ENCODE measurements around the gene GSTA2. TPM values are rescaled to one million over a fixed set of nuclear protein-coding genes. Genes with fewer than 3 reads are reported as not detected.
"Not testable (repeated sequence)": the region's sequence is repeated elsewhere in the genome, so short reads cannot be mapped to it uniquely, and the experiment has no call there.

The GSTA2 gene
- polyA plus RNA-seq, 3 donors from 2014 or later = not detected

- not testable (repeated sequence) for H3K27ac Mint-ChIP-seq, DNase-seq, H3K9me3 Mint-ChIP-seq, H3K36me3 Mint-ChIP-seq, H3K4me1 Mint-ChIP-seq, H3K4me3 Mint-ChIP-seq
- peaks cover 3 to 13% (median 8%) of the 10 kb centered on the region in 3 donors for H3K27me3 Mint-ChIP-seq (ENCODE audit: low read depth in 3 of 3)
Measured at GRCh38 chr6:52747301-52747700, 16.0 kb downstream of the GSTA2 start.

- Mint-ChIP-seq H3K4me3 (no peak overlapping the region), H3K9me3 (peaks cover 0 to 3% (median 0%) of the 10 kb centered on the region in 6 donors), H3K27ac (no peak overlapping the region), H3K36me3 (no peaks in the 10 kb centered on the region), H3K27me3 (ENCODE audit: low read depth in 3 of 3) (peaks cover 0 to 15% (median 6%) of the 10 kb centered on the region in 3 donors), H3K4me1 (no peaks in the 10 kb centered on the region)
- no peak for DNase-seq
Measured at GRCh38 chr6:52746213-52746612, 17.1 kb downstream of the GSTA2 start.

- H3K36me3 Mint-ChIP-seq = no peaks in the 10 kb centered on the region
- no peak for DNase-seq
- H3K4me1 Mint-ChIP-seq = no peaks in the 10 kb centered on the region
- no peak overlapping the region for H3K27ac Mint-ChIP-seq
- H3K4me3 Mint-ChIP-seq = no peak overlapping the region
- H3K9me3 Mint-ChIP-seq = peaks cover 0 to 2% (median 0%) of the 10 kb centered on the region in 6 donors
- H3K27me3 Mint-ChIP-seq (ENCODE audit: low read depth in 3 of 3) = peaks cover 0 to 11% (median 6%) of the 10 kb centered on the region in 3 donors
Measured at GRCh38 chr6:52745764-52746201, 17.5 kb downstream of the GSTA2 start.

GRCh38 chr6:52741872-52742271, 21.4 kb downstream of the GSTA2 start:
- H3K4me3 Mint-ChIP-seq = no peak overlapping the region
- no peaks in the 10 kb centered on the region for H3K4me1 Mint-ChIP-seq
- no peak for DNase-seq
- H3K9me3 Mint-ChIP-seq = peaks cover 0 to 4% (median 0%) of the 10 kb centered on the region in 6 donors
- H3K27ac Mint-ChIP-seq = no peak overlapping the region
- H3K27me3 Mint-ChIP-seq (ENCODE audit: low read depth in 3 of 3) = peaks cover 3 to 13% (median 7%) of the 10 kb centered on the region in 3 donors
- no peaks in the 10 kb centered on the region for H3K36me3 Mint-ChIP-seq

- no peak overlapping the region for H3K27ac Mint-ChIP-seq
- peaks cover 3 to 13% (median 7%) of the 10 kb centered on the region in 3 donors for H3K27me3 Mint-ChIP-seq (ENCODE audit: low read depth in 3 of 3)
- no peak overlapping the region for H3K4me3 Mint-ChIP-seq
- no peaks in the 10 kb centered on the region for H3K4me1 Mint-ChIP-seq
- no peak for DNase-seq
- H3K36me3 Mint-ChIP-seq = no peaks in the 10 kb centered on the region
- peaks cover 0 to 4% (median 0%) of the 10 kb centered on the region in 6 donors for H3K9me3 Mint-ChIP-seq
Measured at GRCh38 chr6:52739627-52740026, 23.6 kb downstream of the GSTA2 start.

DNA sequence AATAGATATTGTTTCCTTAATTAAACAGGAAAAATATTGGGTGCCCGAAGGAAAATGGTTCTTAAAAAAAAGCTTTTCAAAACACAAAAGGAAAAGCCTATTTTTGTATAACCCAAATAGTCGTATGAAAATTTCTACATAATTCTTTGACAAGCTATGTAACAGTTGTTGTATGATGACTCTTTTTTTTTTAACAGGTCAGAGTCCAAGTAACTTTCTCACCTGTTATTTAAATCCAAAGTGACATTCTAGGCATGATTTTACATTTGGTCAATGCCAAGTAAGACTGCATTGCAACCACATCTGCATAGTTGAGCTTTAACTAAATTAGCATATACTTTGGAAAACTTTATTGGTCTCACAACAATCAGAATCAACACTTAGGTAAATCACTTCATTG, 24.1 kb downstream of the GSTA2 start:
- peaks cover 0 to 3% (median 0%) of the 10 kb centered on the region in 6 donors for H3K9me3 Mint-ChIP-seq
- DNase-seq = no peak
- peaks cover 3 to 9% (median 7%) of the 10 kb centered on the region in 3 donors for H3K27me3 Mint-ChIP-seq (ENCODE audit: low read depth in 3 of 3)
- H3K4me1 Mint-ChIP-seq = no peaks in the 10 kb centered on the region
- no peaks in the 10 kb centered on the region for H3K36me3 Mint-ChIP-seq
- no peak overlapping the region for H3K27ac Mint-ChIP-seq
- H3K4me3 Mint-ChIP-seq = no peak overlapping the region

DNA sequence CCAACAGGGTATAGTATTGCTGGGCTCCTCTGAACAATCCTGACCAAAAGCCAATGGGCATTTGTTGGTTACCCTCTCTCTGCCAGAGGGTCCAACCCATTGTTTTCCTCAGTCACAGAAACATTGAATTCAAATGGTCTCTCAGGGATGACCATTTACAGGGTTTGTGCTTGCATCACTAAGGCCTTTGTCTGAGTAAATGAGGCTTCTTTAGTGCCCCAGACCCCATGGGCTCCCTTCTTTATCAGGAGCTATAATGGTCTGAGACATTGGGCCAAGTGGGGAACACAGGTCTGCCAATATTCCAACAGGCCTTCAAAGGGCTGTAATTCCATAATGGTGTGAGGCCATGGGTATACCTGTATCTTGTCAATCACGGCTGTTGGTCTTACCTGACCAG, 27.1 kb downstream of the GSTA2 start:
- Mint-ChIP-seq H3K27me3 (ENCODE audit: low read depth in 3 of 3) (peaks cover 0 to 7% (median 3%) of the 10 kb centered on the region in 3 donors), H3K4me1 (no peaks in the 10 kb centered on the region), H3K9me3 (peaks cover 0 to 2% (median 0%) of the 10 kb centered on the region in 6 donors), H3K27ac (no peak overlapping the region), H3K4me3 (no peak overlapping the region), H3K36me3 (no peaks in the 10 kb centered on the region)
- no peak for DNase-seq

DNA sequence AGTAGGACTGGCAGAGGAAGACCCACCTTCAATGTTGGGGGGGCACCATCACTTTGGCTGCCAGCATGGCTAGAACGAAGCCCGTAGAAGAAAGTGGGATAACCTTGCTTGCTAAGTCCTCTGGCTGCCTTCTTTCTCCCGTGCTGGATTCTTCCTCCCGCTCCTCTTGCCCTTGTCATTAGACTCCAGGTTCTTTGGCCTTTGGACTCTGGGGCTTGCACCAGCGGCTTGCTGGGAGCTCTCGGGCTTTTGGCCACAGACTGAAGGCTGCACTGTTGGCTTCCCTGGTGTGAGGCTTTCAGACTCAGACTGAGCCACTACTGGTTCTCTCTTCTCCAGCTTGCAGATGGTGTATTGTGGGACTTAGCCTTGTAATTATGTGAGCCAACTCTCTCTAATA, 28.2 kb downstream of the GSTA2 start:
- Mint-ChIP-seq H3K27ac (no peak overlapping the region), H3K27me3 (ENCODE audit: low read depth in 3 of 3) (peaks cover 0 to 7% (median 3%) of the 10 kb centered on the region in 3 donors), H3K36me3 (no peaks in the 10 kb centered on the region)

GRCh38 chr6:52734072-52734471, 29.2 kb downstream of the GSTA2 start:
- Mint-ChIP-seq H3K36me3 (no peaks in the 10 kb centered on the region), H3K9me3 (no peaks in the 10 kb centered on the region), H3K4me3 (no peak overlapping the region), H3K27me3 (ENCODE audit: low read depth in 3 of 3) (peaks cover 0 to 7% (median 0%) of the 10 kb centered on the region in 3 donors), H3K27ac (no peak overlapping the region), H3K4me1 (no peaks in the 10 kb centered on the region)
- DNase-seq = no peak

More for the DNA sequence above, 28.2 kb downstream of the GSTA2 start:
- Mint-ChIP-seq H3K4me1 (no peaks in the 10 kb centered on the region), H3K4me3 (no peak overlapping the region), H3K9me3 (no peaks in the 10 kb centered on the region)
- no peak for DNase-seq

DNA sequence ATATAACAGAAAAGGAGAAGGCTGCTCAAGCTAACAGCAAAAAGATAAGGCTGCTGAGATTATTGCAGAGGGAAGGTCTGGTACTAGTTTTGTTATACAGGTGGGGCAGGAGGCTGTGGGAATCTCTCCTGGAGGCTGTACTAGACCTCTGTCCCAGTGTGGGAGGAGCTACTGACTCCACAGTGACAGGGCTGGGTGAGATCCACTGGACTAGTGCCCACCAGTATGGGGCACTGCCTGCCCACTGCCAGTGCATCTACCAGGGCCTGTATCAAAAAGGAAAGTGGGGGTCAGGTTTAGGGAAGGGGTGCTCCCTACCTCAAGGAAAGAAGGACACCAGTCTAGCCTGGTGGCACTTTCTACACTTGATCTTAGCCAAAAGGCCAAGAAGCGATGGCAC, 30.1 kb downstream of the GSTA2 start:
- DNase-seq = no peak
- Mint-ChIP-seq H3K4me1 (no peaks in the 10 kb centered on the region), H3K27ac (no peak overlapping the region), H3K9me3 (no peaks in the 10 kb centered on the region), H3K4me3 (no peak overlapping the region), H3K36me3 (no peaks in the 10 kb centered on the region), H3K27me3 (ENCODE audit: low read depth in 3 of 3) (peaks cover 0 to 7% (median 0%) of the 10 kb centered on the region in 3 donors)

DNA sequence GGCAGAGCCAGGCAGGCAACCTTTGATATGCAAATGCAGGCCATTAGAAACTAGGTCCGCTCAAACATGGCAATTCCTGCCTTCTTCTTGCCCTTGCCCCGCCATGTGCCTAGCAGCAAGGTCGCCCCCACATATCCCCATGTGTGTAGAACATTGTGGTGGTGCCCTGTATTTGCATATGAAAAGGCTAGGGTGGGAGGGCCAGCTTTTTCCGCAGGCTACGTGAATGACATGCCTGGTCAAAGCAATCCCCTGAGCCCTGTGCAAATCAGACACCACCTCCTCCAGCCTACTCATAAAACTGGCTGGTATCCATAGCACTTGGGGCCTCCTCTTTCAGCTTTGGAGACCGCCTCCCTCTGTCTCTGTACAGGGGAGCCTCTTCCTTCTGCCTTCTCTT, 31.6 kb downstream of the GSTA2 start:
- H3K9me3 Mint-ChIP-seq = no peaks in the 10 kb centered on the region
- no peak overlapping the region for H3K4me3 Mint-ChIP-seq
- peaks cover 0 to 1% (median 0%) of the 10 kb centered on the region in 3 donors for H3K27me3 Mint-ChIP-seq (ENCODE audit: low read depth in 3 of 3)
- H3K36me3 Mint-ChIP-seq = no peaks in the 10 kb centered on the region
- no peak for DNase-seq
- H3K4me1 Mint-ChIP-seq = no peaks in the 10 kb centered on the region
- no peak overlapping the region for H3K27ac Mint-ChIP-seq

DNA sequence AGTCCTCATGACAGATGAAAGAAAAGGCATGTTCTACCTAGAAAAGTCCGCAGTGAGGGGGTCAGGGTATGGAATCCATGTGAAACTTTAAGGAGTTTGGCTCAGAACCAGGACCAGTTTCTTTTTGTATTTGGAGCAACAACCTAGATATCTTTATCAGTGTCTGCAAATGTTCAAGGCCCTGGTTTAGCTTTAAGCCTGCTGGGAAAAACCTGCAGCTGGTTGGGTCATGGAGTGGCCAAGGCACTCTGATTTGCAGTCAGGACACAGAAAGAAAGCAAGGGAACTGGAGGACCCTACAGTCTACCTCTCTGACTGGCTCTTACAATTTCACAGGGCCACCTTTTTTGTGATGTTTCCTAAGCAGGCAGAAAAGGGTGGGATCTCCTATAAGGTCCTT, 33.7 kb downstream of the GSTA2 start:
- Mint-ChIP-seq H3K4me3 (no peak overlapping the region), H3K27me3 (ENCODE audit: low read depth in 3 of 3) (peaks cover 0 to 5% (median 1%) of the 10 kb centered on the region in 3 donors), H3K27ac (no peak overlapping the region), H3K36me3 (no peaks in the 10 kb centered on the region), H3K9me3 (no peaks in the 10 kb centered on the region), H3K4me1 (no peaks in the 10 kb centered on the region)
- no peak for DNase-seq

DNA sequence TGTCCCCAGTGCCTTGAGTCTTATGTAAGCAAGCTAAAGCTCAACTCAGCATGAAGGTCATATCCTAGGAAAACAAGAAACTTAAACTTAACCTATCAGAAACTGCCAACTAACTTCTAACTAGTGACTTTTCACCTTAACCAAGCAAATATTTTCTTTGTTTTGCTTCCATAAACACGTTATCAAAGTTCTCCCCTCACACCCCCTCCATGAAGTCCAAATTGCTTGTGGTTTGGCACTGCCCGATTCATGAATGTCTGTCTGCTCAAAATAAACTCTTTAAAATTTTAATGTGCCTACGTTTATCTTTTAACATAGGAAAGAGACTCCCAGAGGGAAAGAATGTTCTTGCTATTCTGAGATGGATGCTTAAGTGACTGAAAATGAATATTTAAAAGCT, 34.9 kb downstream of the GSTA2 start:
- DNase-seq = no peak
- Mint-ChIP-seq H3K36me3 (no peaks in the 10 kb centered on the region), H3K9me3 (no peaks in the 10 kb centered on the region), H3K4me1 (no peaks in the 10 kb centered on the region), H3K27me3 (ENCODE audit: low read depth in 3 of 3) (peaks cover 0 to 7% (median 4%) of the 10 kb centered on the region in 3 donors), H3K27ac (no peak overlapping the region), H3K4me3 (no peak overlapping the region)

GRCh38 chr6:52727908-52728307, 35.4 kb downstream of the GSTA2 start:
- no peaks in the 10 kb centered on the region for H3K4me1 Mint-ChIP-seq
- no peak for DNase-seq
- peaks cover 0 to 8% (median 4%) of the 10 kb centered on the region in 3 donors for H3K27me3 Mint-ChIP-seq (ENCODE audit: low read depth in 3 of 3)
- H3K27ac Mint-ChIP-seq = no peak overlapping the region
- no peaks in the 10 kb centered on the region for H3K36me3 Mint-ChIP-seq
- H3K4me3 Mint-ChIP-seq = no peak overlapping the region
- no peaks in the 10 kb centered on the region for H3K9me3 Mint-ChIP-seq

DNA sequence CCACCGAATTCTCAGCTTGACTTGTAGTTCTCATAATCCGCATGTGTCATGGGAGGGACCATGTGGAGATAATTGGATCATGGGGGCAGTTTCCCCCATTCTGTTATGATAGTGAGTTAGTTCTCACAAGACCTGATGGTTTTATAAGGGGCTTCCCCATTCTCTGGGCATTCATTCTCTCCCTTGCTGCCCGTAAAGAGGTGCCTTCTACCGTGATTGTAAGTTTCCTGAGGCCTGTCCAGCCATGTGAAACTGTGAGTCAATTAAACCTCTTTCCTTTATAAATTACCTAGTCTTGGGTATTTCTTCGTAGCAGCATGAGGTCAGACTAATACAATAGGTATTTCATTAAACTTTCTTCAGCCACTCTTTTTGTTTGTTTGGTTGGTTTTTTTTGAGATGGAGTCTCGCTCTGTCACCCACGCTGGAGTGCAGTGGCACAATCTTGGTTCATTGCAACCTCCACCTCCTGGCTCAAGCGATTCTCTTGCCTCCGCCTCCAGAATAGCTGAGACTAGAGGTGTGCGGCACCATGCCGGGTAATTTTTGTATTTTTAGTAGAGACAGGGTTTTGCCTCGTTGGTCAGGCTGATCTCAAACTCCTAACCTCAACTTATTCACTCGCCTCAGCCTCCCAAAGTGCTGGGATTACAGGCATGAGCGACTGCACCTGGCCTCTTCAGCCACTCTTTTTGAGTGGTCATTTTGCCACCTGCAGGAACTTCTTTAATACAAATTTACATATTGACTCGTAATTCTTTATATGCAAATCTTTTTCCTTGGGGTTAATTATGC, 36.3 kb downstream of the GSTA2 start:
- Mint-ChIP-seq H3K9me3 (no peaks in the 10 kb centered on the region), H3K27ac (no peak overlapping the region), H3K4me3 (no peak overlapping the region), H3K27me3 (ENCODE audit: low read depth in 3 of 3) (peaks cover 0 to 13% (median 4%) of the 10 kb centered on the region in 3 donors), H3K36me3 (no peaks in the 10 kb centered on the region), H3K4me1 (no peaks in the 10 kb centered on the region)
- DNase-seq = no peak
